Stimulated activated CD8-positive, alpha-beta memory T cell treated with anti-CD3 and anti-CD28 coated beads, Interleukin-15, amount 100 ng/mL, for 4 hours (primary cell): ENCODE results near the gene ALK.

Source experiments
- DNase-seq, 2 donors: peaks; one replicate each; pipeline ENCODE4 v3.0.0-alpha.2; 2020; ENCODE audit warnings: low read depth in 2 of 2

ALK gene

DNA sequence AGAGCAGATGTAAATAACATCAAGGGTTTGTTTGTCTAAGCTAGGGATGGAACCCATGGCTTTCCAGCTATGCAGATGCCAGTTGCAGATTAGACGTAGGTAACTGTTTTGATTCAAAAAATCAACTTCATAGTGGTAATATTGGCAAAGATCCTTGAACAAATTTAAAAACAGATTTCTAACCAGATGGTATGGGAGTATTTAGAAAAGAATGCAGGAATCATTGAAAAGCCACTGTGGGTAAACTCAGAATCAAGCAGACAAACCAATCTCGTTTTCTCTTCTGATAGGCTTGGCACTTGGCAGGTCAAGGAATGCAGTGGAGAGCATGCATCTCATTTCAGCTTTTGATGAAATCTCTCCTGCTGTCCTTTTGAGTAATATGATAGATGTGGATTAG is 428.7 kb downstream of the ALK start:
- no peak for DNase-seq

- no peak for DNase-seq
These were observed 431.3 kb downstream of the ALK start for GRCh38 chr2:29490045-29490444.

- DNase-seq = no peak
These were observed 431.8 kb downstream of the ALK start for GRCh38 chr2:29489568-29489967.

DNA sequence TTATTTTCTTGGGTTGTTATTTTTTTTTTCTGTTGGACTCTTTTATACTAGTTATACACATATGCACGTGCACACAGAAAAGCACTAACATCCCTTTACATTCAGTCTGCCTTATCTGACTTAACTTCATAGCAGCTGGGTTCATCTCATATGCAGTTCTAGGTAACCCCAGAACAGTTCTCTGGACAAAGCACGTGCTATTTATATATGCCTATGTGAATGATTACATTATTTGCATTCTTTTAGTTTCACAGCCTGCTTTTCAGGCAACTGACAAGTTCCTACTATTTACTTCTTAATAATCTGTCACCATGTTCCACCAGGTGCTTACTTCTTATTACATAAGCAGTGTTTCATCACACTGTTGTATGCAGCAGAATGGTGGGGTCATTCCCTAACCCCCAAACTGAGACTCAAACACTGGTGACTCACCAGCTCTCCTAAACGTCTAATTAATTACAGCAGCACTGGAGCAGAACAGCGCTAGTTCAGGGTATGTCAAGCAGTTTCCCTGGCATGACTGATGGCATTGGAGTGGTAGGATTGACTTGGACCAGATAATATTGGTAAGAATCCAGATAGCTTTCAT is 433.3 kb downstream of the ALK start:
- DNase-seq = no peak

DNA sequence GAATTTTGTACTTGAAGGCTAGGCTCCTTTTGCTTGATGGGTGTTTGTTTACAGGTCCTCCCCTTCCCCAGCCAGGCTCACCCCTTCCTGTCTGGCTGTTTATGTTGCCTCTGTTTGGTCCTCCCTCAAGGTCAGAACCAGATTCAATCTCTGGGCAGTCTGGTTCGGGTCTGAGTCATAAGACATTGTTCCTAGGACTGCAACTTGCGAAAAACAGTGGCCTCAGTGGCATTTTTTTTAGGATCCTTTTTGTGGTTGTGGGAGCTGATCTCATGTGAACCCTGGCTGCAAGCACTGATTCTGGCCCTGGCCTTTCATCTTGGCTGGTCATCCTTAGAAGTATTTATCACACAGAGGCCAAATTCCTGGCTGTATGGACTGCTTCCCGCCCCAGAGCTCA is 435.8 kb downstream of the ALK start:
- no peak for DNase-seq

- no peak for DNase-seq
These were observed 436.3 kb downstream of the ALK start for GRCh38 chr2:29485117-29485516.

- DNase-seq = no peak
These were observed 438.5 kb downstream of the ALK start for GRCh38 chr2:29482867-29483266.

DNA sequence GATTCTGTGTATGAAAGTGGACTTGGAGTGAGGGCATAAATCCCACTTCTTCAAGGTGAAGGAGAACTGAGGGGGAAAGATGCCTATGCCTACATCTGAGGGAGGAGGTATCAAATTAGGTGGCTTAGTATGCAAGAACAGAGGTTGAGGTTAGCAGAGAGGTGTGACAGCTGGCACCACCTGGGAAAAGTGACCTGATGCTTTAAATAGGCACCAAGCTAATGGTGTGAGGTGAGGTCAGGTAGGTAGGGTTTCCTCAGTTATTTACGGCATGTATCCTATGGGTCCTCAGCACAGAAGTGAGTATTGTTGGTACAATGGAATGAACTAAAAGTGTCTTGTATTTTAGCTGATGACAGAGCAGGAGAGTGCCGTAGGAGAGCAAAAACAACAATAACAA is 439.0 kb downstream of the ALK start:
- no peak for DNase-seq

GRCh38 chr2:29481313-29481712 is 440.1 kb downstream of the ALK start:
- no peak for DNase-seq

- no peak for DNase-seq
These were observed 441.0 kb downstream of the ALK start for GRCh38 chr2:29480426-29480825.

DNA sequence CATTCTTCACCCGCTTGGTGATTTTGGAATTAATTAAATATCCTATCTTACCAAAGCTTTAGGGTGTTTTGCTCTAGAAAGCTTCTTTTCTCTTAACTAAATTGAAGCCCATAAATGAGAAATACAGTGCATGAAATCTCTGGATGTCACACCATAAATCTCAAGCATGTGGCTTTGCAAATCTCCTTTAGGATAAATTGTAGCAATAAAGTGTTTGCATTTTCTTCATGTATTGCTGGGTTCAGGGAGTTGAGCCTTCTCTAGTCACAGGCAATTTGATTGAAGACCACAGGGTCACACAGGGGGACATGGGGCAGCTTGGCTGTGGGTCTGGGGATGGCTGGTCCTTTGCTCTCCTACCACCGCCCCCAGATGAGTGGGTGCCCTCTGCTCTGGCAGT is 442.0 kb downstream of the ALK start:
- DNase-seq = no peak

DNA sequence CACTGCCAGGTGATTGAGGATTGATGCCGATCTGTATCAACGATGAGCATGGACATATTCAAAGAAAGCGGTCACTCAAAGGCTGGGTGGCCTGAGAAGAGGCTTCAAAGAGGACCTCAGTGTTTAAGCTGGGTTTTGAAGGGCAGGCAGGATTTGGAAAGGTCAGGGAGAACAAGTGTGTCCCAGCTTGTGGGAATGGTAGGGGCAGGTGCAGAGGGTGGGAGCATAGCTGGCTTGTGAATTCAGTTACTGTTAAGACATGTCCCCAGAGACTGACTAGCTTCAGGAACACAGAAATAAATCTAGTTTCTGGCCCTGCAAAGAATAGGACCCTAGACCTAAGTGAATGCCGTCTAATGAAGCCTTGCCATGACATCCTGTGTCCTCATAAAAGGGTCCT is 442.7 kb downstream of the ALK start:
- DNase-seq = no peak

DNA sequence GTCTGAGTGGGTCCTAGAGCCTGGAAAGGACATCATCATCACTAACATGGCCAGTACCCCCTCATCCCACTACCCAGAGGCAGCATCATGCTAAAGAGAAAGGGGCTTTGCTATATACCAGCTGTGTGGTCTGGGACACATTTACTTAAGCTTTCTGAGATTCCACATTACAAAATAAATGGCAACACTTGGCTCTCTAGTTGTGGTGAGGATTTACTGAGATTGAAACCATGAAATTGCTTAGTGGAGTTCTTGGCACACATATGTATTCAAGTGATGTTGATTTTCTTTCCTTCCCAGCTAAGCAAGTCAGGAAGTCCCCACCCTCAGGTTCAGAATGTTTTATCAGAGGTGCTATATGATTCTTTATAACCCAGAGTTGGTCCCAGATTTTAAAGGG is 444.2 kb downstream of the ALK start:
- no peak for DNase-seq

GRCh38 chr2:29475499-29475898 is 445.9 kb downstream of the ALK start:
- DNase-seq = no peak

GRCh38 chr2:29469961-29470360 is 451.4 kb downstream of the ALK start:
- no peak for DNase-seq

GRCh38 chr2:29469516-29469915 is 451.9 kb downstream of the ALK start:
- no peak for DNase-seq

DNA sequence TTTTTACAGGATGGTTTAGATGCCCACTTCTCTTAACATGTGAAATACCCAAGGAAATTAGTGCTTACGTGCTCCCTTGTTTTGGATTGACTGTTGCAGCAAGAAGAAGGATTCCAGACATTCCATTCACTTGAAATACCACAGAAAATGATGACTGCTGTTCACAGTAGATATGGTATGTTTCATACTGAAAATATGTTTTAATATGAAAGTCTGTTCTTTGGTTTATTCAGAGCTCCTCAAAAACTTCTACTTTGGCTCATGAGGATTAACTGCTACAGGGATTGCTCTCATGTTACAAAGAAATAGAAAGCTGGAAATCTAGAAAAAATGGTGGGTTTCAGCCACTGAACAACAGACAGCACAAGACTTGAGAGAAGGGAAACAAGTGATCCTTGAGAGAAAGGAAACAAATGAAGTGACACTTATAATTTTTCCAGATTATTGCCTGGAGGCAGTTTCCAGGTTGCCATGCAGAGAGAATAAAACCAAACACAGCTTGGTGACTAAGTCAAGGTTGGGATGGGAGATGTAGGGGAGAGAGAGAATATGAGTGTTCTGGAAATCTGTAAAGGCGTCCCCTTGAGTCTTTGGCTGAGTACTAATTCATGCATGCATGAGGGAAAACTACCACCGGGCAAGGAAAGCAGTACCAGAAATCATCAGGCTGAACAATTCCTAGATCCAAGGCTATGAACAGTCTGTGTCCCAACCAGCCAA is 458.0 kb downstream of the ALK start:
- DNase-seq = no peak

DNA sequence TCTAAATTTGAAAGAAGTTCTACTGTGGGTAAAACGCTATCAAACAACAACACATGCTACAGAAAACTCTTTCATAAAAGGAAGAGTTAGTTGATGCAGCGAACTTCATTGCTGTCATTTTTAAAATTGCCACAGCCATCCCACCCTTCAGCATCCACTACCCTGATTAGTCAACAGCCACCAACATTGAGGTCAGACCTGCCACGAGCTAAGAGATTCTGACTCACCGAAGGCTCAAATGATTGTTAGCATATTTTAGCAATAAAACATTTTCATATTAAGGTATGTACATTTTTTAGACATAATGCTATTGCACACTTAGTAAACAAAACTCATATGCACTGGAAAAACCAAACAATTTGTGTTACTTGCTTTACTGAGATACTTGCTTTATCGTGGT is 459.1 kb downstream of the ALK start:
- no peak for DNase-seq

DNA sequence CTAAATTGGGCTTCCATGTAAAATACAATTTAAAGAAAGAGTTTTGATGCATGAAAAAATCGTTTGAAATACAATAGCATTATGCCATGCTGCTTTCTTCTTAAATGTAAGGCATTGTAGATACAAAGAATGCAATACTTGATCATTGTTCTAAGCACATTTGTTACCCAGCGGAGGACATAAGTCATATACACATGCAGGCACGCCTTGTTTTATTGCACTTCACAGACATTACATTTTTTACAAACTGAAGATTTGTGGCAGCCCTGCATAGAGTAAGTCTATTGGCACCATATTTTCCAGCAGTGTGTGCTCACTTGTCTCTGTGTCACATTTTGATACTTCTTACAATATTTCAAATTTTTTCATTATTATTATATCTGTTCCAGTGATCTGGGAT is 461.2 kb downstream of the ALK start:
- DNase-seq = no peak

GRCh38 chr2:29459445-29460179 is 461.8 kb downstream of the ALK start:
- DNase-seq = no peak

GRCh38 chr2:29456429-29456828 is 465.0 kb downstream of the ALK start:
- DNase-seq = no peak

DNA sequence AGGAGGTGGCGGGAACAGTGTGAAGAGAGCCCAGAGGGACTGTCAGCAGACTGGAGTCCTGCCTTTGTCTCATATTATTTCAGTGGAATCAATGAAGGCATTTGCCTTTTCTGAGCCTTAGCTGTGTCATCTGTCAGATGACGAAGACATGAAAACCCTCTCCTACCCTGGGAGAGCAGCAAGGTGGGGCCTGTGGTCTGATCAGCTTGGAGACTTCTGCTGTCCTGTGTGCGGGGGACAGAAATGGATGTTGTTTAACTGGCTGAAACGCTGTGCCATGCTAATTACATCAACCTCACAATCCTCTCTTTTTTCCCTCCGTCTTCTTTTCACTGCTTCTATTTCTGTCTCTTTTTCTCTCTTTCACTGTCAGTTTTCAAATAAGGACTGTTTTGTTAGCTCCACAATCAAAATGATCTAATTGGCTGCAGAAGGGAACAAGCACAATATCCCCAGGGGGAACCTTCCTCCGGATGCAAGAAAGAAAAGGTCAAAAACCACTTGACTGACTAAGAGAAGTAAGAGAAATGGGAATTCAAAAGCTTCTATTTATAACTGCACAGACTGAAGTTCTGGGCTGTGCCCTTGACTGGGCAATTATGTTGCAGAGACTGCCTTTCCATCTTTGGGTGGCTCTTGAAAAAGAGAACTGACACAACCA is 466.1 kb downstream of the ALK start:
- DNase-seq = no peak

GRCh38 chr2:29452036-29452435 is 469.4 kb downstream of the ALK start:
- no peak for DNase-seq
